Mesothelial cell of epicardium (in vitro differentiated cells): ENCODE results near the gene SLC4A2. TPM values are rescaled to one million over a fixed set of nuclear protein-coding genes. Genes with fewer than 3 reads are reported as not detected.
A peak's percentile ranks its signal among the peaks of the same experiment; 100 is the strongest.

Experiments
- DNase-seq, 2 experiments: peaks; one replicate each; pipeline ENCODE4 v3.0.0; 2021; ENCODE audit warnings: low spot score in 2 of 2; ENCODE audit not compliant: unreplicated experiment in 2 of 2
- H3K27ac Mint-ChIP-seq: 2 replicates; pipeline ENCODE4 v1.8.0; 2021; ENCODE audit warnings: mixed read lengths
- H3K27me3 Mint-ChIP-seq: 2 replicates; pipeline ENCODE4 v1.8.0; 2021; ENCODE audit warnings: low read depth, mixed read lengths
- H3K36me3 Mint-ChIP-seq: 2 replicates; pipeline ENCODE4 v1.8.0; 2021; ENCODE audit warnings: mixed read lengths
- H3K4me1 Mint-ChIP-seq: 2 replicates; pipeline ENCODE4 v1.8.0; 2021; ENCODE audit warnings: mixed read lengths
- H3K4me3 Mint-ChIP-seq: 2 replicates; pipeline ENCODE4 v1.8.0; 2021; ENCODE audit warnings: mild to moderate bottlenecking, moderate library complexity, mixed read lengths
- H3K9me3 Mint-ChIP-seq: 2 replicates; pipeline ENCODE4 v1.8.0; 2021; ENCODE audit warnings: mixed read lengths
- CTCF ChIP-seq: fragments of 200-600 bp; sonication (generic); IDR thresholded peaks from one replicate; pipeline ENCODE4 v1.5.0; 2021; ENCODE audit warnings: antibody characterized with exemption; ENCODE audit not compliant: unreplicated experiment
- total RNA-seq: library from RNA; stranded (reverse); gene quantifications from 3 replicates; pipeline ENCODE4 v1.2.1, GENCODE V29; 2021

The SLC4A2 gene
- total RNA-seq, 1 donor from 2014 or later = 243 TPM

DNA sequence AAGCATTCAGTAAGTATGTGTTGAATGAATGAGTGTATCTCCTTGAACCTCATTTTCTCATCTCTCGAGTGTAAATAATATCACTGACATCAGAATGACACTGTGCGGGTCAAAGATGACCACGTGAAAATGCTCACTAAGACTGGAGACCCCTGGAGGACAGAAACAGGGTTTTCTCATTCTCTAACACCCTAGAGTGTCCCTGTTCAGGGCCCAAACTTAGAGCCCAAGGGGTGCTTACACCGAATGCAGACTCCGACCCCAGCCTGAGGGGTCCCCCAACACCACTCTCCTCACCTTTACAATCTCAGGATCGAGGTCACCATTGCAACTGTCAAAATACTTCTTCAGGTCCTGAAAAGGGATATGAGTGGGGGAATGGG, 3.1 kb upstream of the SLC4A2 start:
- Mint-ChIP-seq H3K9me3 (no peaks in the 10 kb centered on the region), H3K36me3 (peaks cover 9% of the 10 kb centered on the region), H3K27me3 (peaks cover 9% of the 10 kb centered on the region), H3K4me3 (peak overlapping the region; percentile 79), H3K4me1 (peaks cover 36% of the 10 kb centered on the region), H3K27ac (no peak overlapping the region)
- DNase-seq = no peak
- TF ChIP-seq CTCF = no peak

- H3K9me3 Mint-ChIP-seq = no peaks in the 10 kb centered on the region
- H3K36me3 Mint-ChIP-seq = peaks cover 9% of the 10 kb centered on the region
- peak overlapping the region; percentile 98 for H3K27ac Mint-ChIP-seq
- TF ChIP-seq CTCF = no peak
- peaks cover 42% of the 10 kb centered on the region for H3K4me1 Mint-ChIP-seq
- H3K4me3 Mint-ChIP-seq = peak overlapping the region; percentile 79
- no peak for DNase-seq
- peaks cover 4% of the 10 kb centered on the region for H3K27me3 Mint-ChIP-seq
These were observed 2.5 kb upstream of the SLC4A2 start for GRCh38 chr7:151056666-151057505.

DNA sequence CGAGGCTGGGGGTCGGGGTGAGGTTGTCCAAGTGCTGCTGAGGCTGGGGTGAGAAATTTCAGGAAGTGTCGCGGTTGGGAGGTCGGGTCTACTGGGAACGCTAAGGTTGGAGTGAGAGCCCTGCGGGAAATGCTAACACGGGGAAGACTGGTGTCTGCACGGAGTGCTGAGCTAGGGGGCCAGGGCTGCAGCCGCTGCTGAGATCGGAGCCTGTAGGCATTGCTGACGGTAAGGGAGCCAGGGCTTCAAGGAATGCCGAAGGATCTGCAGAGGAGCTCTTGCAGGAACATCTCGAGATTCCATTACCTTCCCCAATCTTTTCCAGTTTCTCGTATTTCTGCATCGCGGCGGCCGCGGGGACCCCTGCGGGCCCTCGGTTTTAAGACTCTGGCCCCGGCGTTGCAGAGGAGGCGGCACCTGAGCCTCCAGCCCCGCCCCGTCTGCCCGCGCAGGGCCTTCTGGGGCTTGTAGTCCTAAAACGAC, 1.8 kb upstream of the SLC4A2 start, which contains the start of gene CDK5:
CDK5 (minus strand) TSS at position 392 of the 483 bp plus-strand sequence; CDS start at position 343, 49 bp downstream.
- Mint-ChIP-seq H3K27ac (peak within 1 kb of the TSS; percentile 98), H3K4me1 (peaks cover 47% of the 10 kb centered on the region), H3K36me3 (peaks cover 8% of the 10 kb centered on the region), H3K4me3 (peak within 1 kb of the TSS; percentile 79), H3K9me3 (no peaks in the 10 kb centered on the region), H3K27me3 (peaks cover 2% of the 10 kb centered on the region)
- no peak for TF ChIP-seq CTCF
- DNase-seq = no peak

DNA sequence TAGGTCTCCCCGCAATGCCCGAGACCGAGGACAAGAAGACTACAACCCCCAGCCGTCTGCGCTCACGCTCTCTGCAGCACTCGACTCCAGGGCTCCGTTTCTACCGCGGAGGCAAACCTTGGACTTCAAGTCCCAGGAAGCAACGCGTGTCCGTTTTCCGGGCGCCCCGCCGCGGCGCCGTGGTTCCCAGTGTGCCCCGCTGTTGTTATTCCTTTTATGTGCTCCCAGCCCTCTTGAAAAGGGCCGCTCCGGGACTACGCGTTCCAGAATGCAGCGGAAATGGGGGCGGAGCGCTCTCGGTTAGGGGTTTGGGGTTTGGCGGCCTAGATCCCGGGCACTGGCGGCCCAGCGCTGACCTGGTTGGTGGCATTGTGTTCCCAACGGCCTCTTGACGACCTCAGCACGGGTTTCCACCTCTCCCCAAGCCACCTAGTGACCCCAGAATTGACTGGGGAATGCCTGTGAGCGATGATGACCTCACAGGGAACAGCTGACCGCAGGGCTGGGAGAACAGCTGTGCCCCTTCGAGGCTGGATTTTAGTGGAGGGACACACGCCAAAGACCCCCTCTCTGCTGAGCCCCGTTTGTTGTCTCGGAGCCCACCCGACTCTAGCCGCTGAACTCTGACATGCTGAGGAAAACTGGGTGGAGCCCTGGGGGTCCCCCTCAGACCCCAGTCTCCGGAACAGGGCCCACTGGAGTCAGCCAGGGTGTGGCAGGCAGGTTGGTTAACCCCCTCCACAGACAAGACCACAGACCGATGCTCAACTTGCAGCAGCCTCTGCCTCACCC, 1.2 kb upstream of the SLC4A2 start:
- DNase-seq = peak; percentile 90 to 95
- Mint-ChIP-seq H3K27me3 (no peaks in the 10 kb centered on the region), H3K4me3 (peak overlapping the region; percentile 79), H3K9me3 (no peaks in the 10 kb centered on the region), H3K36me3 (peaks cover 4% of the 10 kb centered on the region), H3K4me1 (peaks cover 51% of the 10 kb centered on the region), H3K27ac (peak overlapping the region; percentile 98)
- TF ChIP-seq CTCF = no peak

DNA sequence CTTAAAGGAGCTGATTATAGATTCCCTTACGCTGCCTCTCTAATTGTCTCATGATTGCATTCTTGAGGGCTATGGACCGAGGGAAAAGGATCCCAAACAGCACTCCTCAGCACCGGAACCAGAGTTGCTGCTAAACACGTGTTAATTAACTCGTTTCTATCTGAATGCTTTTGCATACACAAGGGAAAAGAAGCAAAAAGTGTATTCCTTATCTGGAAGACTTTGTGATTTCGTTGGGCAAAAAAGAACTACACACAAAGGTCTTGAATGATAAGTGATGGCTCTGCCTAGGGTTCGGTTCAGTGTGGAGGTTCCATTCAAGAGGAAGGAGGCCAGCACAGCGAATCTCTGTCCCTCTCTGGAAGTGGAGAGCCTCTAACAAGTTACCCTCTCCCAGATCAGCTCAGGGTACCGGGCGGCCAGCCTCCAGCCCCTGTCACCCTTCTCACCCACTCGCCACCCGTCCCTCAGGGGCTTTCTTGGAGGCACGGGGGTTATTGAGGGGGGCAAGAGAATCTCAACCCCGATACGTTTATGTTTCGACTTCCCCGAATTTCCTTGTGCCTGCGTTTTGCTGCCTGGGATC, 515 bp upstream of the SLC4A2 start:
- H3K4me1 Mint-ChIP-seq = peaks cover 54% of the 10 kb centered on the region
- no peak for TF ChIP-seq CTCF
- H3K27ac Mint-ChIP-seq = peak overlapping the region; percentile 98
- H3K36me3 Mint-ChIP-seq = peaks cover 4% of the 10 kb centered on the region
- no peak for DNase-seq
- H3K9me3 Mint-ChIP-seq = no peaks in the 10 kb centered on the region
- no peaks in the 10 kb centered on the region for H3K27me3 Mint-ChIP-seq
- H3K4me3 Mint-ChIP-seq = peak overlapping the region; percentile 79
